ENCODE results near the gene GID8. TPM values are rescaled to one million over a fixed set of nuclear protein-coding genes. Genes with fewer than 3 reads are reported as not detected.

Gene GID8
- total and polyA plus RNA-seq, 2 of the 13 experiments (the other 11 are each of a cell fraction or from before 2014, with no cell fraction given) = 39.6 to 59.8 TPM

GRCh38 chr20:62956387-62957135, 18.6 kb downstream of the GID8 start (continued):
- TF ChIP-seq RERE (CRISPR knock-in tag; IDR thresholded peaks at IDR 0.05; ENCODE audit: low read depth) (no peak), NKX3-1 (CRISPR knock-in tag; IDR thresholded peaks at IDR 0.05) (no peak), ZNF598 (CRISPR knock-in tag; IDR thresholded peaks at IDR 0.05; ENCODE audit: borderline replicate concordance) (no peak), ZNF589 (CRISPR knock-in tag; conservative IDR thresholded peaks at IDR 0.05) (0 out of 2 replicates have a peak, but pooled peaks have one; percentile 7), NR2F1 (CRISPR knock-in tag; IDR thresholded peaks at IDR 0.05) (0 out of 4 replicates have a peak, but pooled peaks of 1 of the 2 experiments have one; percentile 3), NFKB2 (CRISPR knock-in tag; IDR thresholded peaks at IDR 0.05; ENCODE audit: borderline replicate concordance) (no peak), ELF1 (CRISPR knock-in tag; IDR thresholded peaks at IDR 0.05) (no peak), HOXA5 (CRISPR knock-in tag; IDR thresholded peaks at IDR 0.05) (no peak), PLRG1 (conservative IDR thresholded peaks at IDR 0.05) (no peak)
